AG10803 (cell line): Measurements from ENCODE around the gene IDE.
A peak's percentile ranks its signal among the peaks of the same experiment; 100 is the strongest.

ENCODE experiments used
- DNase-seq: peaks from one replicate; pipeline ENCODE4 v3.0.0; 2010; ENCODE audit warnings: low read depth
- H3K4me3 ChIP-seq: 2 replicates; pipeline ENCODE4 v1.5.1; 2011; ENCODE audit warnings: mild to moderate bottlenecking, low read length, control low read depth
- TF ChIP-seq, protein P1 (sequence below): conservative IDR thresholded peaks from 2 replicates; pipeline ENCODE4 v1.5.1; 2011; ENCODE audit warnings: mild to moderate bottlenecking, low read length, control low read depth, inconsistent platforms

IDE gene

GRCh38 chr10:92420546-92421275 is 153.2 kb downstream of the IDE start:
- H3K4me3 ChIP-seq: peak overlapping the region; percentile 16; the same call in 1 of the 2 replicates
- no peak for DNase-seq
- TF ChIP-seq, protein P1, sequence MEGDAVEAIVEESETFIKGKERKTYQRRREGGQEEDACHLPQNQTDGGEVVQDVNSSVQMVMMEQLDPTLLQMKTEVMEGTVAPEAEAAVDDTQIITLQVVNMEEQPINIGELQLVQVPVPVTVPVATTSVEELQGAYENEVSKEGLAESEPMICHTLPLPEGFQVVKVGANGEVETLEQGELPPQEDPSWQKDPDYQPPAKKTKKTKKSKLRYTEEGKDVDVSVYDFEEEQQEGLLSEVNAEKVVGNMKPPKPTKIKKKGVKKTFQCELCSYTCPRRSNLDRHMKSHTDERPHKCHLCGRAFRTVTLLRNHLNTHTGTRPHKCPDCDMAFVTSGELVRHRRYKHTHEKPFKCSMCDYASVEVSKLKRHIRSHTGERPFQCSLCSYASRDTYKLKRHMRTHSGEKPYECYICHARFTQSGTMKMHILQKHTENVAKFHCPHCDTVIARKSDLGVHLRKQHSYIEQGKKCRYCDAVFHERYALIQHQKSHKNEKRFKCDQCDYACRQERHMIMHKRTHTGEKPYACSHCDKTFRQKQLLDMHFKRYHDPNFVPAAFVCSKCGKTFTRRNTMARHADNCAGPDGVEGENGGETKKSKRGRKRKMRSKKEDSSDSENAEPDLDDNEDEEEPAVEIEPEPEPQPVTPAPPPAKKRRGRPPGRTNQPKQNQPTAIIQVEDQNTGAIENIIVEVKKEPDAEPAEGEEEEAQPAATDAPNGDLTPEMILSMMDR: no peak

GRCh38 chr10:92419740-92420545 is 153.9 kb downstream of the IDE start:
- DNase-seq: peak; percentile 47
- peak overlapping the region; percentile 16; the same call in 1 of the 2 replicates for H3K4me3 ChIP-seq
- TF ChIP-seq, protein P1: peak; percentile 51

- TF ChIP-seq, protein P1: no peak
- no peak for DNase-seq
These were observed 155.0 kb downstream of the IDE start for GRCh38 chr10:92418891-92419290.

GRCh38 chr10:92418221-92418620 is 155.7 kb downstream of the IDE start:
- H3K4me3 ChIP-seq: no peak overlapping the region
- DNase-seq: no peak
- TF ChIP-seq, protein P1: no peak

More at GRCh38 chr10:92418891-92419290, 155.0 kb downstream of the IDE start:
- H3K4me3 ChIP-seq: no peak overlapping the region

GRCh38 chr10:92413519-92413918 is 160.4 kb downstream of the IDE start:
- no peak for DNase-seq
- no peak overlapping the region for H3K4me3 ChIP-seq
- TF ChIP-seq, protein P1: no peak

GRCh38 chr10:92413011-92413410 is 160.9 kb downstream of the IDE start:
- DNase-seq: no peak
- TF ChIP-seq, protein P1: no peak
- no peak overlapping the region for H3K4me3 ChIP-seq
